HEK293 (cell line): ENCODE measurements around the gene RNF113A.
A peak's percentile ranks its signal among the peaks of the same experiment; 100 is the strongest.

Source experiments
- ATF2 ChIP-seq: fragments of 450-650 bp; formaldehyde crosslinking; IDR thresholded peaks from 2 replicates; pipeline ENCODE4 v1.5.1; 2016; ENCODE audit warnings: missing biosample characterization, missing genetic modification characterization, low read depth
- BCL11A ChIP-seq: fragments of 450-650 bp; formaldehyde crosslinking; IDR thresholded peaks from 2 replicates; pipeline ENCODE4 v1.5.1; 2016; ENCODE audit warnings: low read depth, missing biosample characterization, missing genetic modification characterization
- HIC1 ChIP-seq: fragments of 450-650 bp; formaldehyde crosslinking; IDR thresholded peaks from 2 replicates; pipeline ENCODE4 v1.5.1; 2016; ENCODE audit warnings: missing biosample characterization, missing genetic modification characterization
- KLF16 ChIP-seq: fragments of 450-650 bp; formaldehyde crosslinking; IDR thresholded peaks from 2 replicates; pipeline ENCODE4 v1.5.1; 2017; ENCODE audit warnings: missing biosample characterization, missing genetic modification characterization
- KLF7 ChIP-seq: fragments of 450-650 bp; formaldehyde crosslinking; IDR thresholded peaks from 2 replicates; pipeline ENCODE4 v1.5.1; 2016; ENCODE audit warnings: missing biosample characterization, missing genetic modification characterization, borderline replicate concordance
- OSR2 ChIP-seq: fragments of 450-650 bp; formaldehyde crosslinking; IDR thresholded peaks from 2 replicates; pipeline ENCODE4 v1.5.1; 2016; ENCODE audit warnings: missing biosample characterization, missing genetic modification characterization
- PRDM1 ChIP-seq: fragments of 450-650 bp; formaldehyde crosslinking; IDR thresholded peaks from 2 replicates; pipeline ENCODE4; 2016; ENCODE audit warnings: missing biosample characterization, missing genetic modification characterization
- REPIN1 ChIP-seq: fragments of 450-650 bp; formaldehyde crosslinking; IDR thresholded peaks from 2 replicates; pipeline ENCODE4 v1.5.1; 2017; ENCODE audit warnings: missing biosample characterization, missing genetic modification characterization, low read depth
- SCRT2 ChIP-seq: fragments of 450-650 bp; formaldehyde crosslinking; IDR thresholded peaks from 2 replicates; pipeline ENCODE4 v1.5.1; 2016; ENCODE audit warnings: missing biosample characterization, missing genetic modification characterization
- SP7 ChIP-seq: fragments of 450-650 bp; formaldehyde crosslinking; IDR thresholded peaks from 2 replicates; pipeline ENCODE4 v1.5.1; 2016; ENCODE audit warnings: missing biosample characterization, missing genetic modification characterization
- TRIM28 ChIP-seq: IDR thresholded peaks from 2 replicates; pipeline ENCODE4 v1.6.1; 2011; ENCODE audit warnings: low read length, control low read depth, borderline replicate concordance
- WT1 ChIP-seq: fragments of 450-650 bp; formaldehyde crosslinking; IDR thresholded peaks from 2 replicates; pipeline ENCODE4 v1.5.1; 2016; ENCODE audit warnings: missing biosample characterization, missing genetic modification characterization
- ZBTB21 ChIP-seq: fragments of 450-650 bp; formaldehyde crosslinking; IDR thresholded peaks from 2 replicates; pipeline ENCODE4 v1.5.1; 2017; ENCODE audit warnings: missing biosample characterization, missing genetic modification characterization
- ZBTB48 ChIP-seq: fragments of 450-650 bp; formaldehyde crosslinking; IDR thresholded peaks from 2 replicates; pipeline ENCODE4 v1.5.1; 2016; ENCODE audit warnings: missing biosample characterization, missing genetic modification characterization
- ZBTB7A ChIP-seq: fragments of 450-650 bp; formaldehyde crosslinking; IDR thresholded peaks from 2 replicates; pipeline ENCODE4 v1.5.1; 2016; ENCODE audit warnings: low read depth, missing biosample characterization, missing genetic modification characterization
- ZNF157 ChIP-seq: fragments of 450-650 bp; formaldehyde crosslinking; IDR thresholded peaks from 2 replicates; pipeline ENCODE4 v1.5.1; 2016; ENCODE audit warnings: missing biosample characterization, missing genetic modification characterization
- ZNF221 ChIP-seq: fragments of 450-650 bp; formaldehyde crosslinking; IDR thresholded peaks from 2 replicates; pipeline ENCODE4 v1.5.1; 2017; ENCODE audit warnings: missing biosample characterization, missing genetic modification characterization, borderline replicate concordance
- ZNF324 ChIP-seq: fragments of 450-650 bp; formaldehyde crosslinking; IDR thresholded peaks from 2 replicates; pipeline ENCODE4 v1.5.1; 2016; ENCODE audit warnings: missing biosample characterization, missing genetic modification characterization
- ZNF449 ChIP-seq: fragments of 450-650 bp; formaldehyde crosslinking; IDR thresholded peaks from 2 replicates; pipeline ENCODE4 v1.5.1; 2017; ENCODE audit warnings: missing biosample characterization, mild to moderate bottlenecking, missing genetic modification characterization, moderate library complexity
- ZNF510 ChIP-seq: fragments of 450-650 bp; formaldehyde crosslinking; IDR thresholded peaks from 2 replicates; pipeline ENCODE4 v1.5.1; 2018; ENCODE audit warnings: mild to moderate bottlenecking, missing genetic modification characterization, missing biosample characterization; ENCODE audit not compliant: insufficient replicate concordance
- ZNF548 ChIP-seq: fragments of 450-650 bp; formaldehyde crosslinking; IDR thresholded peaks from 2 replicates; pipeline ENCODE4 v1.5.1; 2016; ENCODE audit warnings: missing biosample characterization, missing genetic modification characterization
- ZNF621 ChIP-seq: fragments of 450-650 bp; formaldehyde crosslinking; IDR thresholded peaks from 2 replicates; pipeline ENCODE4 v1.5.1; 2017; ENCODE audit warnings: missing biosample characterization, missing genetic modification characterization
- ZNF677 ChIP-seq: fragments of 450-650 bp; IDR thresholded peaks from 2 replicates; pipeline ENCODE4 v1.5.0; 2018; ENCODE audit warnings: missing biosample characterization, mild to moderate bottlenecking, missing genetic modification characterization, moderate library complexity
- ZNF692 ChIP-seq: fragments of 450-650 bp; formaldehyde crosslinking; IDR thresholded peaks from 2 replicates; pipeline ENCODE4 v1.5.1; 2016; ENCODE audit warnings: missing biosample characterization, missing genetic modification characterization
- ZNF701 ChIP-seq: fragments of 450-650 bp; formaldehyde crosslinking; IDR thresholded peaks from 2 replicates; pipeline ENCODE4 v1.5.1; 2016; ENCODE audit warnings: missing biosample characterization, missing genetic modification characterization
- ZSCAN18 ChIP-seq: fragments of 450-650 bp; formaldehyde crosslinking; IDR thresholded peaks from 2 replicates; pipeline ENCODE4 v1.5.1; 2016; ENCODE audit warnings: missing biosample characterization, missing genetic modification characterization
- TF ChIP-seq, protein P1 (sequence below): fragments of 450-650 bp; formaldehyde crosslinking; IDR thresholded peaks from 2 replicates; pipeline ENCODE4 v1.5.1; 2017; ENCODE audit warnings: missing biosample characterization, missing genetic modification characterization
- TF ChIP-seq, protein P2 (sequence below): fragments of 450-650 bp; formaldehyde crosslinking; optimal IDR thresholded peaks from 2 replicates; pipeline ENCODE3; 2016; ENCODE audit warnings: missing biosample characterization, mild to moderate bottlenecking, missing genetic modification characterization

Gene RNF113A

GRCh38 chrX:119887721-119888425 is 16.3 kb upstream of the RNF113A start (continued):
- no peak for TF ChIP-seq ZNF510 (tag by site-specific recombination)
- TF ChIP-seq HIC1 (tag by site-specific recombination): no peak
- no peak for TF ChIP-seq ZSCAN18
- no peak for TF ChIP-seq SCRT2 (tag by site-specific recombination)
- TF ChIP-seq ZBTB7A (tag by site-specific recombination): no peak
- TF ChIP-seq ZBTB48: peak; percentile 26; the same call in 1 of the 2 replicates
- TF ChIP-seq BCL11A (tag by site-specific recombination): no peak
- TF ChIP-seq ZNF449: no peak
- no peak for TF ChIP-seq TRIM28
- peak; percentile 76 for TF ChIP-seq OSR2 (tag by site-specific recombination)
- TF ChIP-seq, protein P1, sequence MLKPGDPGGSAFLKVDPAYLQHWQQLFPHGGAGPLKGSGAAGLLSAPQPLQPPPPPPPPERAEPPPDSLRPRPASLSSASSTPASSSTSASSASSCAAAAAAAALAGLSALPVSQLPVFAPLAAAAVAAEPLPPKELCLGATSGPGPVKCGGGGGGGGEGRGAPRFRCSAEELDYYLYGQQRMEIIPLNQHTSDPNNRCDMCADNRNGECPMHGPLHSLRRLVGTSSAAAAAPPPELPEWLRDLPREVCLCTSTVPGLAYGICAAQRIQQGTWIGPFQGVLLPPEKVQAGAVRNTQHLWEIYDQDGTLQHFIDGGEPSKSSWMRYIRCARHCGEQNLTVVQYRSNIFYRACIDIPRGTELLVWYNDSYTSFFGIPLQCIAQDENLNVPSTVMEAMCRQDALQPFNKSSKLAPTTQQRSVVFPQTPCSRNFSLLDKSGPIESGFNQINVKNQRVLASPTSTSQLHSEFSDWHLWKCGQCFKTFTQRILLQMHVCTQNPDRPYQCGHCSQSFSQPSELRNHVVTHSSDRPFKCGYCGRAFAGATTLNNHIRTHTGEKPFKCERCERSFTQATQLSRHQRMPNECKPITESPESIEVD: no peak
- TF ChIP-seq ZNF621 (tag by site-specific recombination): no peak
- TF ChIP-seq ZNF548: no peak
- no peak for TF ChIP-seq ATF2 (tag by site-specific recombination)
- TF ChIP-seq KLF7: peak; percentile 80
- no peak for TF ChIP-seq ZNF221
- 0 out of 2 replicates have a peak, but pooled peaks have one; percentile 51 for TF ChIP-seq SP7 (tag by site-specific recombination)
- peak; percentile 29; the same call in 1 of the 2 replicates for TF ChIP-seq WT1 (tag by site-specific recombination)
- TF ChIP-seq KLF16 (tag by site-specific recombination): peak; percentile 79; the same call in 1 of the 2 replicates
- TF ChIP-seq ZNF692 (tag by site-specific recombination): 0 out of 2 replicates have a peak, but pooled peaks have one; percentile 38
- no peak for TF ChIP-seq ZBTB21 (tag by site-specific recombination)
- TF ChIP-seq ZNF157 (tag by site-specific recombination): no peak
- TF ChIP-seq, protein P2, sequence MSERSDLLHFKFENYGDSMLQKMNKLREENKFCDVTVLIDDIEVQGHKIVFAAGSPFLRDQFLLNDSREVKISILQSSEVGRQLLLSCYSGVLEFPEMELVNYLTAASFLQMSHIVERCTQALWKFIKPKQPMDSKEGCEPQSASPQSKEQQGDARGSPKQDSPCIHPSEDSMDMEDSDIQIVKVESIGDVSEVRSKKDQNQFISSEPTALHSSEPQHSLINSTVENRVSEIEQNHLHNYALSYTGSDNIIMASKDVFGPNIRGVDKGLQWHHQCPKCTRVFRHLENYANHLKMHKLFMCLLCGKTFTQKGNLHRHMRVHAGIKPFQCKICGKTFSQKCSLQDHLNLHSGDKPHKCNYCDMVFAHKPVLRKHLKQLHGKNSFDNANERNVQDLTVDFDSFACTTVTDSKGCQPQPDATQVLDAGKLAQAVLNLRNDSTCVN: peak; percentile 68
- TF ChIP-seq ZNF324 (tag by site-specific recombination): peak; percentile 78; the same call in 1 of the 2 replicates
- TF ChIP-seq REPIN1 (tag by site-specific recombination): no peak
- TF ChIP-seq ZNF677 (tag by site-specific recombination): no peak
- TF ChIP-seq PRDM1: no peak
- TF ChIP-seq ZNF701 (tag by site-specific recombination): no peak
